K562 (cell line): ENCODE data around the gene TMEM132C. TPM values are rescaled to one million over a fixed set of nuclear protein-coding genes. Genes with fewer than 3 reads are reported as not detected.

Experiments used
- ATAC-seq: fragments of 200-7000 bp; cut with Tn5 transposase; 3 replicates; pipeline ENCODE4 v1.9.1; 2020; ENCODE audit warnings: moderate library complexity
- BruUV-seq: library from RNA; stranded (reverse); fragments of 400-500 nt; replicated peaks from 2 replicates; lab custom pipeline; 2021; lab: Mats Ljungman, UMichigan
- CTCF ChIA-PET: fragments of 300-600 bp; formaldehyde crosslinking; extraction: SDS; loops from one replicate; lab custom pipeline; 2021; ENCODE audit warnings: low intra/inter-chr PET ratio; lab: Yijun Ruan, JAX
- POLR2A ChIA-PET: fragments of 300-600, 350-650 bp; sonication (Branson Sonifier 250); formaldehyde crosslinking; extraction: SDS; loops from one replicate; lab custom pipeline; 2021; ENCODE audit warnings: antibody characterized with exemption, inconsistent platforms; lab: Yijun Ruan, JAX
- DNase-seq, 4 experiments: peaks; one replicate each; pipeline versions ENCODE4 v3.0.0 to v3.0.0-alpha.2; 2011 to 2018; ENCODE audit warnings: low spot score in 3 of 4, mixed read lengths in 3 of 4; ENCODE audit errors: extremely low read depth in 1 of 4
- FAIRE-seq: peaks from 2 replicates; lab custom pipeline; 2011; peaks lifted over from hg19 to GRCh38; lab: Jason Lieb, UNC
- H2AFZ ChIP-seq: 2 replicates; pipeline ENCODE4 v1.6.0; 2011; ENCODE audit warnings: low read depth, low read length, control low read depth, inconsistent platforms
- H3K27ac ChIP-seq: fragments of 200-600 bp; 3 replicates; pipeline ENCODE4 v1.8.0; 2011; ENCODE audit warnings: low read depth, mild to moderate bottlenecking, control low read depth, inconsistent platforms, low read length, moderate library complexity, mixed read lengths; ENCODE audit errors: extremely low read depth
- H3K27me3 ChIP-seq, 2 experiments: fragments of 300-600 bp in 1 of 2; 2 replicates in 1 of 2; 3 replicates in 1 of 2; pipeline versions ENCODE4 v1.6.0 to v1.8.0; 2011; ENCODE audit warnings: inconsistent platforms in 2 of 2, low read length in 2 of 2, mild to moderate bottlenecking in 1 of 2, mixed read lengths in 1 of 2, moderate library complexity in 1 of 2; ENCODE audit not compliant: control insufficient read depth in 2 of 2, insufficient read depth in 2 of 2
- H3K36me3 ChIP-seq: fragments of 300-600 bp; 3 replicates; pipeline ENCODE4 v1.8.0; 2011; ENCODE audit warnings: mild to moderate bottlenecking, low read length, inconsistent platforms; ENCODE audit not compliant: control insufficient read depth, insufficient read depth
- H3K4me1 ChIP-seq, 2 experiments: fragments of 200-600 bp in 1 of 2; replicated peaks in 1 of 2; 2 replicates in 1 of 2; 3 replicates in 1 of 2; pipeline versions ENCODE4 v1.5.1 to v1.8.0; 2011; ENCODE audit warnings: inconsistent platforms in 2 of 2, low read length in 2 of 2, mild to moderate bottlenecking in 1 of 2, mixed read lengths in 1 of 2, moderate library complexity in 1 of 2; ENCODE audit not compliant: control insufficient read depth in 2 of 2, insufficient read depth in 2 of 2
- H3K4me2 ChIP-seq: 2 replicates; pipeline ENCODE4 v1.6.1; 2011; ENCODE audit warnings: low read length, control low read depth, inconsistent platforms, mixed read lengths; ENCODE audit not compliant: insufficient read depth
- H3K4me3 ChIP-seq: fragments of 200-600 bp; sonication (generic), shearing (Covaris generic); 2 replicates; pipeline ENCODE4 v1.5.1; 2016; ENCODE audit warnings: control low read depth, inconsistent platforms
- H3K79me2 ChIP-seq: fragments of 200-600 bp; 3 replicates; pipeline ENCODE4 v1.8.0; 2011; ENCODE audit warnings: low read length, inconsistent platforms; ENCODE audit not compliant: control insufficient read depth, insufficient read depth
- H3K9ac ChIP-seq, 2 experiments: 2 replicates each; pipeline versions ENCODE4 v1.6.0 to v1.6.1; 2011; ENCODE audit warnings: low read depth in 2 of 2, low read length in 2 of 2, control low read depth in 1 of 2, inconsistent platforms in 1 of 2, mild to moderate bottlenecking in 1 of 2, mixed read lengths in 1 of 2; ENCODE audit not compliant: insufficient read depth in 1 of 2
- H3K9me1 ChIP-seq: one replicate; pipeline ENCODE4 v1.6.0; 2011; ENCODE audit warnings: inconsistent platforms, mild to moderate bottlenecking, low read length, moderate library complexity; ENCODE audit not compliant: control insufficient read depth, insufficient read depth
- H3K9me3 ChIP-seq: replicated peaks from 2 replicates; pipeline ENCODE4 v1.5.1; 2011; ENCODE audit warnings: low read depth, low read length, inconsistent platforms; ENCODE audit not compliant: control insufficient read depth, insufficient read depth
- H4K20me1 ChIP-seq: replicated peaks from 2 replicates; pipeline ENCODE4 v1.6.1; 2011; ENCODE audit warnings: low read length, inconsistent platforms, mixed read lengths; ENCODE audit not compliant: control insufficient read depth, insufficient read depth
- ATF3 ChIP-seq, 2 experiments: fragments of 450-650 bp in 1 of 2; sonication (generic) in 1 of 2; formaldehyde crosslinking in 1 of 2; IDR thresholded peaks in 1 of 2; conservative IDR thresholded peaks in 1 of 2; 2 replicates each; pipeline versions ENCODE4 v1.6.1 to v1.8.1; 2016 to 2023; ENCODE audit warnings: mild to moderate bottlenecking in 2 of 2, moderate library complexity in 2 of 2, inconsistent platforms in 1 of 2, missing genetic modification reagents in 1 of 2
- GTF2F1 ChIP-seq: IDR thresholded peaks from 2 replicates; pipeline ENCODE4 v1.6.1; 2011; ENCODE audit warnings: low read depth, low read length, improper control_type of control experiment
- HBP1 ChIP-seq: fragments of 450-650 bp; formaldehyde crosslinking; IDR thresholded peaks from 2 replicates; pipeline ENCODE4 v1.4.0; 2022; ENCODE audit warnings: missing genetic modification characterization
- LCOR ChIP-seq: sonication (generic); formaldehyde crosslinking; IDR thresholded peaks from 2 replicates; pipeline ENCODE4 v1.8.0; 2022; ENCODE audit warnings: mild to moderate bottlenecking, missing genetic modification reagents
- MCM7 ChIP-seq, 2 experiments: fragments of 450-650 bp; IDR thresholded peaks; 2 replicates each; pipeline ENCODE4 v1.6.1; 2016 to 2018
- MYBL2 ChIP-seq, 2 experiments: fragments of 450-650 bp in 1 of 2; sonication (generic) in 1 of 2; formaldehyde crosslinking in 1 of 2; IDR thresholded peaks; 2 replicates each; pipeline versions ENCODE4 v1.6.1 to v1.8.1; 2017 to 2022; ENCODE audit warnings: borderline replicate concordance in 1 of 2, inconsistent platforms in 1 of 2, low read depth in 1 of 2, mild to moderate bottlenecking in 1 of 2, missing genetic modification reagents in 1 of 2, moderate library complexity in 1 of 2
- ZBTB17 ChIP-seq: fragments of 450-650 bp; formaldehyde crosslinking; IDR thresholded peaks from 2 replicates; pipeline ENCODE4 v1.4.0; 2020; ENCODE audit warnings: mild to moderate bottlenecking
- ZNF316 ChIP-seq: fragments of 450-650 bp; IDR thresholded peaks from 2 replicates; pipeline ENCODE4 v1.6.1; 2016
- ZNF395 ChIP-seq: fragments of 200-800 bp; sonication (Bioruptor generic); IDR thresholded peaks from 2 replicates; pipeline ENCODE4 v1.6.1; 2017; ENCODE audit warnings: missing genetic modification characterization, missing compliant biosample characterization
- ZNF717 ChIP-seq: fragments of 250-450 bp; sonication (Bioruptor Pico); IDR thresholded peaks from 2 replicates; pipeline ENCODE4 v1.5.0; 2021
- ZNF764 ChIP-seq: fragments of 250-450 bp; sonication (Bioruptor Pico); IDR thresholded peaks from 2 replicates; pipeline ENCODE4 v1.4.0; 2020; ENCODE audit warnings: low read depth, mild to moderate bottlenecking, moderate library complexity
- WGBS: fragments of 100-300 bp; shearing (Covaris generic); methylation state at CpG from one replicate; pipeline ENCODE4 v1.1.6; 2016; ENCODE audit warnings: low coverage, mixed read lengths; ENCODE audit not compliant: insufficient coverage; ENCODE audit errors: missing lambda C conversion rate; 5-methylcytosine and 5-hydroxymethylcytosine counted together
- in situ Hi-C: fragments of 300-500 bp; cut with MboI; formaldehyde crosslinking; loops from 4 replicates; pipeline ENCODE4 v1.15.0; 2018; ENCODE audit warnings: inconsistent platforms, mixed read lengths
- intact Hi-C: fragments of 100-400 bp; cut with micrococcal nuclease; formaldehyde crosslinking; loops from 2 replicates; pipeline ENCODE4 v1.14.2; 2022
- polyA plus RNA-seq, 8 experiments: library from polyadenylated mRNA; depleted of rRNA in 4 of 8; stranded (reverse) in 5 of 8; unstranded in 3 of 8; fragments of >200 nt; fragmentation: Nextera tagmentation in 2 of 8; fragmentation: Illumina TruSeq in 1 of 8; extraction: Ambion mirVana in 2 of 8; extraction: Trizol in 1 of 8; gene quantifications; 2 replicates each; pipeline versions ENCODE4 v1.2.1 to v1.2.3, GENCODE V29; 2011 to 2014; ENCODE audit warnings: inconsistent platforms in 1 of 8, missing spikeins in 1 of 8
- total RNA-seq, 7 experiments: library from RNA; depleted of rRNA in 6 of 7; stranded (reverse); fragments of >200 nt in 6 of 7; fragmentation: Illumina TruSeq in 2 of 7; extraction: Trizol in 2 of 7; gene quantifications; 2 replicates each; pipeline versions ENCODE4 v1.2.1 to v1.2.3, GENCODE V29; 2011 to 2021; ENCODE audit warnings: low replicate concordance in 1 of 7
- TF ChIP-seq, protein P1 (sequence below): sonication (generic); formaldehyde crosslinking; IDR thresholded peaks from 2 replicates; pipeline ENCODE4 v1.8.0; 2022; ENCODE audit warnings: mild to moderate bottlenecking, missing genetic modification reagents, borderline replicate concordance
- TF ChIP-seq, protein P2 (sequence below): fragments of 250-450 bp; sonication (Bioruptor Pico); IDR thresholded peaks from 2 replicates; pipeline ENCODE4 v1.5.0; 2020; ENCODE audit warnings: mild to moderate bottlenecking, borderline replicate concordance

The TMEM132C gene
- total and polyA plus RNA-seq, 9 of the 15 experiments (the other 6 are each of a cell fraction or from before 2014, with no cell fraction given): not detected

DNA sequence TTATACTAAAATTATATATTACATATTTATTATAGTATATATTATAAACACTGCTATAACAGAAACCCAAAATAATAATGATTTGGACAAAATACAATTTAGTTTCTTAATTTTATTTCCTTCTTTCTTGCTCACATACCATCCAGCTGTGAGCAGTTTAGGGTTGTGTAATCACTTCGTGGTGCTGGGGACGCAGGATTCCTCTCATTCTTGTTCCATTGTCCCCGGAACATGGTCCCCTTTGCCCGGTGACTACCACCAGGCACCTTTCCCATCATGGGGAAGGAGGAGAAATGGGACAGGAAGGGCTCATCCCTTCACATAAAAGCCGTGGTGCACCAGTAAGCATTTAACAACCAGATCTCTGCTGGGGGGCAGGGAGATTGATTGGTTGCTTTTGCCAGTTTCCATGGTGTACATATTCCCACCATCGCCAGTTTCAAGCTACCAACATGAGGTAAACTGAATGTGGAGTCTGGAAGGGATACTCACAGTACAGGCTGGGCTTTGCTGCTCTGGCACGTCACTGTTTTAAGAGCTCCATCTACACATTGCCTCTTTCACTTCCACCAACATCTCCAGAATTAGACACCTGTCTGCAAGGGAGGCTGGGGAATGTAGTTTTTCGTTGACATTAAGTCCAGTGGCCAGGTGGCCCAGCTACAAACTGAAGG, 191.5 kb downstream of the TMEM132C start:
- DNase-seq (no peak), ATAC-seq (no peak), FAIRE-seq (no peak)
- Histone ChIP-seq H3K79me2 (no peaks in the 10 kb centered on the region), H3K27me3 (peaks cover 0 to 6% of the 10 kb centered on the region in 2 experiments; a peak in 1 of 5 replicates), H3K4me1 (no peaks in the 10 kb centered on the region), H3K9ac (no peak overlapping the region), H3K36me3 (no peaks in the 10 kb centered on the region), H3K4me3 (no peak overlapping the region), H2AFZ (no peak overlapping the region), H3K9me3 (no peaks in the 10 kb centered on the region), H4K20me1 (no peaks in the 10 kb centered on the region), H3K4me2 (no peak overlapping the region), H3K27ac (no peak overlapping the region), H3K9me1 (no peaks in the 10 kb centered on the region)
- POLR2A ChIA-PET: no interaction called here
- in situ Hi-C loops: no loop called here
- intact Hi-C loops: no loop called here
- no TSS peak for BruUV-seq
- CTCF ChIA-PET: no interaction called here
- WGBS: 2% methylated on average over 8 of the region's 8 CpGs
- TF ChIP-seq ZBTB17 (no peak), GTF2F1 (no peak), ZNF316 (no peak), ZNF717 (no peak), MCM7 (IDR thresholded peaks at IDR 0.05) (no peak), HBP1 (no peak), LCOR (CRISPR knock-in tag) (no peak), ZNF764 (CRISPR knock-in tag) (no peak), MYBL2 (IDR thresholded peaks at IDR 0.05; ENCODE audit: low read depth) (no peak), MYBL2 (CRISPR knock-in tag; IDR thresholded peaks at IDR 0.05; ENCODE audit: borderline replicate concordance) (no peak), ZNF395 (no peak), ATF3 (IDR thresholded peaks at IDR 0.05) (no peak), ATF3 (CRISPR knock-in tag; conservative IDR thresholded peaks at IDR 0.05) (no peak)
- TF ChIP-seq, protein P1, sequence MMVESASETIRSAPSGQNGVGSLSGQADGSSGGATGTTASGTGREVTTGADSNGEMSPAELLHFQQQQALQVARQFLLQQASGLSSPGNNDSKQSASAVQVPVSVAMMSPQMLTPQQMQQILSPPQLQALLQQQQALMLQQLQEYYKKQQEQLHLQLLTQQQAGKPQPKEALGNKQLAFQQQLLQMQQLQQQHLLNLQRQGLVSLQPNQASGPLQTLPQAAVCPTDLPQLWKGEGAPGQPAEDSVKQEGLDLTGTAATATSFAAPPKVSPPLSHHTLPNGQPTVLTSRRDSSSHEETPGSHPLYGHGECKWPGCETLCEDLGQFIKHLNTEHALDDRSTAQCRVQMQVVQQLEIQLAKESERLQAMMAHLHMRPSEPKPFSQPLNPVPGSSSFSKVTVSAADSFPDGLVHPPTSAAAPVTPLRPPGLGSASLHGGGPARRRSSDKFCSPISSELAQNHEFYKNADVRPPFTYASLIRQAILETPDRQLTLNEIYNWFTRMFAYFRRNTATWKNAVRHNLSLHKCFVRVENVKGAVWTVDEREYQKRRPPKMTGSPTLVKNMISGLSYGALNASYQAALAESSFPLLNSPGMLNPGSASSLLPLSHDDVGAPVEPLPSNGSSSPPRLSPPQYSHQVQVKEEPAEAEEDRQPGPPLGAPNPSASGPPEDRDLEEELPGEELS (CRISPR knock-in tag): no peak
- TF ChIP-seq, protein P2, sequence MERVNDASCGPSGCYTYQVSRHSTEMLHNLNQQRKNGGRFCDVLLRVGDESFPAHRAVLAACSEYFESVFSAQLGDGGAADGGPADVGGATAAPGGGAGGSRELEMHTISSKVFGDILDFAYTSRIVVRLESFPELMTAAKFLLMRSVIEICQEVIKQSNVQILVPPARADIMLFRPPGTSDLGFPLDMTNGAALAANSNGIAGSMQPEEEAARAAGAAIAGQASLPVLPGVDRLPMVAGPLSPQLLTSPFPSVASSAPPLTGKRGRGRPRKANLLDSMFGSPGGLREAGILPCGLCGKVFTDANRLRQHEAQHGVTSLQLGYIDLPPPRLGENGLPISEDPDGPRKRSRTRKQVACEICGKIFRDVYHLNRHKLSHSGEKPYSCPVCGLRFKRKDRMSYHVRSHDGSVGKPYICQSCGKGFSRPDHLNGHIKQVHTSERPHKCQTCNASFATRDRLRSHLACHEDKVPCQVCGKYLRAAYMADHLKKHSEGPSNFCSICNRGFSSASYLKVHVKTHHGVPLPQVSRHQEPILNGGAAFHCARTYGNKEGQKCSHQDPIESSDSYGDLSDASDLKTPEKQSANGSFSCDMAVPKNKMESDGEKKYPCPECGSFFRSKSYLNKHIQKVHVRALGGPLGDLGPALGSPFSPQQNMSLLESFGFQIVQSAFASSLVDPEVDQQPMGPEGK (CRISPR knock-in tag): no peak
